GM03348 (cell line): ENCODE measurements around the gene TFEB.

Source experiments
- DNase-seq: peaks from one replicate; pipeline ENCODE4 v3.0.0; 2012; ENCODE audit warnings: low spot score

TFEB gene

DNA sequence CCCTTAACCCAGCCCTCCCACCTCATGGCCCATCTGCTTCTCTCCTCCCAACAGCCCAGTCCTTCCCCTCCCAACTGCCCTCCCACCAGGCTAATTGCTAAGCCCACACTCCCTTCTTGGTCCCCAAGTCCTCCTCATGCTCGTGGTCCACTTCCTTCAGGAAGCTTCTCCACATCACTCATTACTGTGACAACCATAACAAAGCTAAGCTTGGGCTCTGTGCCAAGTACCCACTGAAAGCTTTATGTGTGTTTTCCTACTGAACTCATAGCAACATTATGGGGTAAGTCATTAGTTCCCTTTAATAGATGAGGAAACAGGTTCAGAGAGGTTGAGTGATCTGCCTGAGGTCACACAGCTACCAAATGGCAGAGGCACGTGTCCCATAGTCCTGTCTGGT is 28.1 kb upstream of the TFEB start:
- no peak for DNase-seq

GRCh38 chr6:41759905-41760579 is 24.6 kb upstream of the TFEB start:
- no peak for DNase-seq

- no peak for DNase-seq
These were observed 23.9 kb upstream of the TFEB start for GRCh38 chr6:41759106-41759904.

DNA sequence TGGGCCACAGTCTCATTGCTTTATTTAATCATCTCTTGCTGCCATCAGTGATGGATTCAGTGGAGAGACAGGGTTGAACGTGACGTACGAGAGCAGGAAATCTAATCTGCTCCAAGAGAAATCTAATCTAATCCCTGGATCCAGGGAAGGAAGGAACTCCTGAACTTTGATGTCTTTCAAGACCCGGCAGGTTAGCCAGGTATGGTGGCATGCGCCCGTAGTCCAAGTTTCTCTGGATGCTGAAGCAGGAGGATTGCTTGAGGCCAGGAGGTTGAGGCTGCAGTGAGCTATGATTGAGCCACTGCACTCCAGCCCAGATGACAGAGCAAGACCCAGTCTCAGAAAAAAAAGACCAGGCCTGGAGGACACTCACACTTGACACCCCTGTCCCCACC is 23.2 kb upstream of the TFEB start:
- no peak for DNase-seq

- no peak for DNase-seq
These were observed 22.7 kb upstream of the TFEB start for GRCh38 chr6:41757931-41758640.

GRCh38 chr6:41757271-41757670 is 21.9 kb upstream of the TFEB start:
- no peak for DNase-seq

GRCh38 chr6:41756354-41756753 is 20.9 kb upstream of the TFEB start:
- no peak for DNase-seq

GRCh38 chr6:41755895-41756294 is 20.5 kb upstream of the TFEB start:
- DNase-seq = no peak

DNA sequence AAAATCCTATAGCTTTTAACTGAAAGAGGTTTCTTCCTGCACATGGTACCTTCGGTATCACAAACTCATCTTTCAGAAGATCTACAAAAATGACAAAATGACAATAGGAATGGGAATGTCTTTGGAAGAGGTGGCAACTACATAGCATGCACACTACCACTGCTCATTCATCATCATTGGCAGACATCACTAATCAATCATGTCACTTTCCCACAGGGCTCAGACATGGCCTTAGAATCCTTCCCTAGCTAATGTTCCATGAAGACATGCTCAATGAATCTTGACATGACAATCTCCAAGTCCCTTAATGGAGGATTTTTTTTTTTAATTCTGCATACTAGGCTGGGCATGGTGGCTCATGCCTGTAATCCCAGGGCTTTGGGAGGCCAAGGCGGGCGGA is 15.0 kb upstream of the TFEB start:
- no peak for DNase-seq

- DNase-seq = no peak
These were observed 13.1 kb upstream of the TFEB start for GRCh38 chr6:41748542-41748941.

GRCh38 chr6:41748102-41748477 is 12.7 kb upstream of the TFEB start:
- no peak for DNase-seq

GRCh38 chr6:41747256-41748101 is 12.1 kb upstream of the TFEB start, which contains the start of gene PGC:
TSS of gene PGC (minus strand) at chr6:41747397. CDS start at chr6:41747334, 63 bp downstream.
- no peak for DNase-seq

DNA sequence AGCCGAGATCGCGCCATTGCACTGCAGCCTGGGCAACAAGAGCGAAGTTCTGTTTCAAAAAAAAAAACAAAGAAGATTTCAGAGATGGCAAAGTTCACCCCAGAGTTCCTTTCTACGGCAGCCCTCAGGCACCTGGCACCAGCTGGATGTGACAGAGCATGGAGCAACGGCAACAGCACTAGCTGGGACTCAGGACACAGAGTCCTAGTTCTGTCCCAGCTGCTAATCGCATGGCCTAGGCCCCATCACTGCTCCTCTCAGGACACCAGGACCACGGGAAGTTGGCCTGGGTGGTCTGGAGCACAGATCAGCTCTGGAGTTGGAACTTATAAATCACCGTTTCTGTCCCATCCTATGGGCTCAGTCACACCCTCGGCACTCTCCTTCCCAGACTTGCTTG is 10.7 kb upstream of the TFEB start:
- no peak for DNase-seq

DNA sequence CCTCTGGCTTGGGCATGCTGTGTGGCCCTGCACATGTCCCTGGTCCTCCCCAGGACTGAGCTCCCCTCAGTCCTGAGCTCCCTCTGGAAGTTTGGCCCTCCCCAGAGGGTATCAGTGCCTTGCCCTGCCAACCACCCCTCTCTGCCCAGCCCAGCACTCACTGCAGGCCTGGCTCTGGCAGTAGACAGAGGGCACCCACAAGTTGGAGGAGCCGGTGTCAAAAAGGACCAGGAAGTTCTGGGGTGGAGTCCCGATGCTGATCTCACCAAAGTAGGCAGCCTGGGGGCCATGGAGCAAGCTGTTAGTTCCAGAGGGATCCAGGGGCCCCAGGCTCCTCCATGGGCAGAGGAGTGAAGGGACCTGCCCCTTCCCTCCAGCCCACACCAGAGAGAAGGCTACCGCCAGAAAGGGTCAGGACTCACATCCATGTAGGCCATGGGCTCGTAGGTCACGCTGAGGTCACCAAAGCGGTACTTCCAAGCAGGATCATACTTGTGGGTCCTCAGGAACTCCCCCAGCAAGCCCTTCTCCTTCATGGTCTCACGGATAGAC is 8.9 kb upstream of the TFEB start:
- no peak for DNase-seq

DNA sequence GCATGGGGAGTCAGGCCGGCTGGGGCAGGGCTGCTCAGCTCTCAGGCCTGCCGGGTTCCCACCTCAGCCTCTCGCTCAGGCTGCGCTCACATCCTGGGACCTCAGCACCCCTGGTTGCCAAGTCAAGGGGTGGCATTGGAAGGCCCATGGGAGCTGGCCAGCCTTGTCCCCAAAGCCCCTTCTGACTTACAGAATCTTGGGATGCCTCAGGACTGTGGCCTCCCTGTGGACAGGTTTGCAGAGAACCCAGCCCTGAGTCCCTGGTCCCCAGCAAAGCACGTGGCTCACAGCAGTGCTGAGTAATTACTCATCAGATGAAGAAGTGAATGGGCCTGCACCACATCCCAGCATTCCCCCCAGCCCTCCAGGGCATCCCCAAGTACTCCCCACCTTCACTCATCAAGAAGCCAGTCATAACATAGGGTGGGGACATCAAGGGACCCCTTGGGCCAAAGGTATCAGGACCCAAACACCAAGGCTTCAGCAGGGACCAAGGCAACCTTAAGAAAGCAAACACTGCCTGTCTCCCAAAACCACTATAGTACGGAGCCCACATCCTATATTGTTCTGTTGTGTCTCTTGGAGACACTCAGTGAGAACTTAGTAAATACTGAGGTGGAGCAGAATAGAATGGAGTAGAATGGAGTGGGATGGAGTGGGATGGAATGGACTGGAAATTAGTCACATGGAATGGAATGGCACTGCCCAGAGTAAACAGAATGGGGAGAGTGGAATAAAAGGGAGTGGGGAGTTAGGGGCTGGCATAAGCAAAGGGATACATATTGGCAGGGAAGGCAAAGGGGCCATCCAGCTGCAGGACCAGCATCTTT is 8.2 kb upstream of the TFEB start:
- no peak for DNase-seq

DNA sequence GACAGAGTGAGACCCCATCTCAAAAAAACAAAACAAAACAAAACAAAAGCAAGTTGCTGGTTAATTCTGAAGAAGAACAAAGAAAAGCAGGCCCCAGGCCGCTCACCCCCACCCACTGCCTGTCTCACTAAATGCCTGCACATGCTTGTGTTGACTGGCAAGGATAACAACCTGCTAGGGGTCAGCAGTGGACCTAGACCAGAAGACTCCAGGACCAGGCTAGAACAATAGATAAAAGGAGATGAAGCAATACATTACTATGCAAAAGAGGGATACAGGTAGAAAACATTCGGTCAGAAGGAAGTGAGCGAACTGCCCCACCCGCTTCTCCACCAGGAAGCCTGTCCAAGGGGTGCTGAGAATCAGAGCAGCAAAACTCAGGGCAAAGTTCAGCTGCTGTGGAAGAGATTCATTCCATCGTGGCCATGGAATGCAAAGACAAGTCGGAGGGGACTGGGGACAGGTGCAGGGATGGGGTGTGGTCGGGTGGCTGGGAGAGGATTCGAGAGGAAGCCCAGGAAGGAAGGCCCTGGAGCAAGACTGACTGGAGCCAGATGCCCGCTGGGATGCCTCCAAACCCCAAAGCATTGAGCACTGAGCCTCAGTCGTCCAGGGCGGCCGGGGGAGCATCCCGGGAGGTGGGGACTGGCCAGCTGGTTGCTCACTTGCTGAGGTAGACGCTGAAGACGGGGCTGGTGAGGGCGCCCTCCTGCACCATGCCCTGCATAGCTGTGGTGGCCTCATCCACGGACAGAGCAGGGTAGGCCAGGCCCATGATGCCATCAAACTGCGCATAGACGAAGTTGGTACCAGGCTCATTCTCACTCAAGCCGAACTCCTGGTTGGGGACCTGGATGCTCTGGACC is 6.5 kb upstream of the TFEB start:
- no peak for DNase-seq

DNA sequence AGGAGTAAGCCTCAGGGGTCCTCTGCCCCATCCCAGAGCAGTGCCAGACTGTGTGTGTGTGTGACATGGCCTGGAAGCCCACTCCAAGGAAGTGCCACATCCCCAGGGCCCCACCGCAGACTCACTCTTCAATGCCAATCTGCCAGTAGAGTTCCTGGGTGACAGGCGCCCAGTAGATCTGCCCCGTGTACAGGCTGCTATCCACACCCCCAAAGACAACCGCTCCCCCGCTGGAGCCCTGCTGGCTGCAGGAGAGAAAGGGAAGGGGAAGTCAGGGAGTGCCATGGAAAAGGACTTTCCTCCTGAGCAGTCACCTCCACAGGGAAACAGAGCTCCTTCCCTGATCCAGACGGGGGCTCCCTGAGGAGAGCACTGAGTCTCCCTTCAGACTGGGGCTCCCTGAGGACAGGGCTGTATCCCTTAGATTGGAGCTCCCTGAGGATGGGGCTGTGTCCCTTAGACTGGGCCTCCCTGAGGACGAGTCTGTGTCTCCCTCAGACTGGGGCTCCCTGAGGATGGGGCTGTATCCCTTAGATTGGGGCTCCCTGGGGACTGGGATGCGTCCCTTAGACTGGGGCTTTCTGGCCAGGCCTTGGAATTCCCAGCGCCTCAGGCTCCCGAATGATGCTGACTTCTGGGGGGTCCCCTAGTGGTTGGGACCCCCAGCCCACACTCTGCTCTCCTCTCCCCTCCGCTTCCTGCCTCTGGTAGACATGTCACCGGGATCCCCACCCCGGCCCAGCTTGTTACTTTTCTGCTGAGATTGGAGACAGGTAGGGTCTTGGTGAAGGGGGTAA is 5.2 kb upstream of the TFEB start:
- no peak for DNase-seq

DNA sequence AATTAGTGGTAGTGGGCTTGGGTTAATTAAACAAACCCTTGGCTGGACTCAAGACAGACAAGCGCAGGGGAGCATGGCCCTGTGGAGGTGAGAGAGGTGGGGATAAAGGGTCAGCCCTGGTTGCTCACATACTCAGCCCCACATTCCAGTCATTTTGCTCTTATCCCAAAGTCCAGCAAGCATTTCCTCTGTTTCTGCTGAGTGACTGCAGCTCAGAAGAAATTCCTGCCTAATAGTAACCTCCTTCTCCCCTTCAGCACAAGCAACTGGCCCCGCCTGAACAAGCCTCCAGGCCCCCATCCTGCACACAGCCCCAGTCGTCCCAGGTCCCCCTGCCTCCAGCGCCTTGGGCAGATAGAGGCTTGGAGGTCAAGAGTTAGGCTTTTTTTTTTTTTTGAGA is 3.6 kb upstream of the TFEB start:
- no peak for DNase-seq

GRCh38 chr6:41737591-41738130 is 2.3 kb upstream of the TFEB start:
- no peak for DNase-seq
